OCI-M1 (cell line): Measurements from ENCODE around the gene RPL3.

Experiments
- DNase-seq: peaks from one replicate; lab custom pipeline; 2025; lab: John Stamatoyannopoulos, UW

RPL3 gene

DNA sequence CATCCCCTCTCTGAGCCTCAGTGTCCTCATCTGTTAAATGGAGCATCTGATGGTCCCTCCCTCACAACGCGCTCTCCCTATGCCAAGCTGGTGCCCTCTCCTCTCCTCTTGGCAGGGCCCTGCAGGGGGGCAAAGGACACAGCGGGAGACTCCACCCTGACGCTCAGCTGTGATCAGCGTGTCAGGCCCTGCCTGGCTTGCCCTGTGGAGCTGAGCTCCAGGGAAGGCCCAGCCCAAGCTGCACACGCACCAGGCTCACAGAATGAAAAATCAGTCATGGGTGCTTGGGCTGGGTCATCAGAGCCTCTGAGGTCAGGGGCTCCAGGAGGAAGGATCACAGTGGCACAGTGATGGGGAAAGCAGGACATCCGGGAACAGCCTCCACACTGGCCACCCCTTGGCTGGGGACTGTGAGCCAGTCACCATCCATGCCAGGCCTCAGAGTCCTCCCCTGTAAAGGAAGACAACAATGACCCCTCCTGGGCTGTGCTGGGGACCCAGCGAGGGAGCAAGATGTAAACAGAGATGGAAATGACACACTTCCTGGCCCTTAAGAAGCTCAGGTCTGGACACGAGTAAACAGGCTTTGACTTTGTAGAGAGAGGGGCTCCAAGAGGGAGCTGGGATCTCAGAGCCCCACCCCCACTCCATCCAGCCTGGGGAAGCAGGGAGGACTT, 36.6 kb downstream of the RPL3 start:
- peak; percentile 11 for DNase-seq

- DNase-seq, result no peak
These were observed 38.3 kb downstream of the RPL3 start for GRCh38 chr22:39281126-39281525.

GRCh38 chr22:39280250-39280649, 39.2 kb downstream of the RPL3 start:
- DNase-seq, result no peak

DNA sequence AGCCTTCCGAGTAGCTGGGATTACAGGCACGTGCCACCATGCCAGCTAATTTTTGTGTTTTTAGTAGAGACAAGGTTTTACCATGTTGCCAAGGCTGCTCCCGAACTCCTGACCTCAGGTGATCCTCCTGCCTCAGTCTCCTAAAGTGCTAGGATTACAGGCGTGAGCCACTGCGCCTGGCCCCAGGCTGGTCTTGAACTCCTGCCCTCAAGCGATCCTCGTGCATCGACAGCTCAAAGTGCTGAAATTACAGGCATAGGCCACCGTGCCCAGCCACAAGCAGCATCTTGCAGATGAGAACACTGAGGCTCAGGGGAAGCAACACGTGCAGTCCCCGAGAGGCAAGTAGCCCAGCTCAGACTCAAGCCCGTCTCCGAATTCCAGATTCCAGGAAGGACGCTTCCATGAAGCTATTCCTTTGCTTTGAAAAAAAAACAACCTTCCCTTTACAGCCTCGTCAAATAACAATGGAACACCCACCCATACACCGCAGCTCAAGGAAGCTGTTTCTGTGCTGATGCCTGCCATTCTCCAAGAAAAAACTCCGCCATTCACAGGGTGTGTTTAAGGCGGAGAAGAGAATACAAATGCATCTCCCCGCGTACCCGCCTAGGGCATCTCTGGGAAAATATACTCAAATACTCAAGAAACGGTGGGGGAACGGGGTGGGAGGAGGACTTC, 40.1 kb downstream of the RPL3 start:
- no peak for DNase-seq

- no peak for DNase-seq
These were observed 41.4 kb downstream of the RPL3 start for GRCh38 chr22:39278040-39278439.

DNA sequence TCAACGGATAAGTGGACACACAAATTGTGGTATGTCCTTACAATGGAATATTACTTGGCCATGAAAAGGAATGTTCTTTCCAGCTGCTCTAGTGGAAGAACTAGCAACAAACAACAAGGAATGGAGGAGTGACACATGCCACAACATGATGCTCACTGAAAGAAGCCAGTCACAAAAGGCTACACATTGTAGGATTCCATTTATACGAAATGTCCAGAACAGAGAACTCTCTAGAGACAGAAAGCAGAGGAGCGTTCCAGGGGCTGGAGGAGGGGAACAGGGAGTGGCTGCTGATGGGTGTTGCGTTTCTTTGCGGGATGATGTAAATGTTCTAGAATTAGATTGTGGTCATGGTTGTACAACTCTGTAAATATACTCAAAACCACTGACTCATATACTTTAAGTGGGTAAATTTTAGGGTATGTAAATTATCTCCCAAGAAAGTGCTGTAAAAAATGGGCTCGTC, 42.2 kb downstream of the RPL3 start:
- no peak for DNase-seq

DNA sequence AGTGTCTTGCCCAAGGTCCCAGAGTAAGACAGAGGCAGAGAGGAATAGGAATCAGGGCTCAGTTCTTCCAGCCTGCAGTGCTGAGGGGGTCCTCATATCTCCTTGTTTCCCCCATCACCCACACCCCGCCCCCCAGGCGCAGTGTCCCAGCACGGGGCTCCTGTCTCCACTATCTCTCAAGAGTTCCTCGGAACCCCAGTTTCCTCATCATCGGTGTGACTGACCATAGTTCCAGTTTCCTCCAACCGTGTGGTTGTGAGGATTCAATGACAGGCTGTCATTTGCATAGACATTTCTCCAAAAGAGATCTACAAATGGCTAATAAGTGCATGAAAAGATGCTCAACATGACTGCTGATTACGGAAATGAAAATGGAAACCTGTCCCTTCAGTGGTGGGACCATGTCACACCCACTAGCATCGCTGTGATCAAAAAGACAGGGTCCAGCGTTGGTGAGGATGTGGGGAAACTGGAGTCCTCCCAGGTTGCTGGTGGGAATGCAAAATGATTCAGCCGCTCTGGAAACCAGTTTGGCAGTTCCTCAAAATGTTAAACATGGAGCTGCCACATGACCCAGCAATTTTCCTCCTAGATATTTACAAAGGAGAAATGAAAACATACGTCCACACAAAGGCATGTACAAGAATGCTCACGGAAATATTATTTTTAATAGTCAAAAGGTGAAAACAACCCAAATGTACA, 42.8 kb downstream of the RPL3 start:
- DNase-seq, result no peak

GRCh38 chr22:39275814-39276439, 43.5 kb downstream of the RPL3 start:
- DNase-seq, result no peak

DNA sequence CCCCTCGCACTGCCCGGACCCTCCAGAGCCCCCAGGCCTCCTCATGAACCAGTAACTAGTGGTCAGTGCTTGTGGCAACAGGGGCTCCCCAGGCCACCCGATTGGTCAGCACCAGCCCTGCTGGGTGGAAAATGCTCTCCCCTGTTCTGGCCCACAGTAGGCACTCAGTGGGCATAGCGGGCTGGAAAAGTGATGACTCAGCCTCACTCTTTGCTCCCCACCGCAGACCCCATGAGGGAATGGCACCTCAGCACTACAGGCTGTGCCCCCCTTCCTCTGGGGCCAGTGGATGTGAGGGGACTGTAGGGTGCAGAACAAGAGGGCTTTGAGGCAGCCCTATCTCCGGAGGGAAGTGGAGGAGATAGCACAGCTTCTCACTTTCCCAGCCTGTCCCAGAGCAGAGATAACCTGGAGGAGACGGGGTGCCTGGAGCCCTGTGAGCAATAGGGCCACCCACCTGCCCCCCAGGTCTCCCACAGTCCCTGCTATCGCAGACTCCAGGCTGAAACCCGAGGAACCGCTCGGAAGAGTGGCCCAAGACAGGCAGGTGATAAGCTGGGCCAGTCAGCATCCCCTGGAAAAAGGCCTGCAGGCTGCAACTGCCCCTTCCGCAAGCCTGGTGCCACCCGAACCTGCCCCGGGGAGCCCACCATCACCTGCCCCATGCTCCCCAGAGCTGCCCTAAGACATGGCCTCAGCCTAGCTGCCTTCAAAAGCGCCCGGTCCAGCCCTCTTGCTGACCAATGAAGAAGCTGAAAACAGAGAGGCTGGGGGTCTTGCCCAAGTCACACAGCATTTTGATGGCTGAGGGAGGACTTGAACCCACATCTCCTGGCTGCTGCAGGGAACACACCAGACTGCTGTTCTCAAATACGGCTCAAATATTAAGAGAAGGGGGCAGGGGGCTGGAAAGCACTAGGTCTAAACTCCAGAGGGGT, 45.2 kb downstream of the RPL3 start:
- no peak for DNase-seq

DNA sequence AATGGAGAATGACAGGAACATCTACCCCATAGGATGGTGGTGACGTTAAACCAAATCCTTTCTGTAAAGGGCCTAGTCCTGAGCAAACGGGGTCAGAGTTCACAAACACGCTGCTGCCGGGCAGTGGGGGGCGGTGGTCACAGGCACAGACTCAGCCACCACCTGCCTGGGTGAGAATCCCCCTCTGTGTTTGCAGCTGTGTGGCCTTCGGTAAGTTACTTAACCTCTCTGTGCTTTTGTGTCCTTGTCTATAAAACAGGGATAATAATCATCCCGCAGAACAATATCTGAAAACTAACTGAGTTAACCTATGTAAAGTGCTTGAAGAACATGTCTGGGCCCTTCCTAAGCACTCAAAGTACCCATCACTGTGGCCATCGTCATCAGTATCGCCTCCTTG, 48.6 kb downstream of the RPL3 start:
- DNase-seq, result no peak

DNA sequence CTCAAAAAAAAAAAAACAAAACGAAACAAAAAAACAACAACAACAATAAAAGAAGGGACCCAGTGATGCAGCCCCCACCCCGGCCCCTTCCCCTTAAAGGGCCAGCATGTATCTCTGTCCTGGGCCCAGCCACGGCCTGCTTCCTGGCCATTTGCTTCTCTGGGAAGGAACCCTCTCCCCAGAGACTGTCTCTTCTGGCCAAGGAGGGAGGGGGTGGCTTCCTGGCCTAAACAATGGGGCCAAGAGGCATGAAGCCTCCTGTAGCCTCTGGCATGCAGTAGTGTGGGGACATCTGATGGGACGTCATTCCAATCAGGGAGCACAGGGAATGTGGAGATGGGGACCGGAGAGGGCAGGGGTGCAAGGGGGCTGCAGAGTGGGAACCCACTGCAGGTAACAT, 49.1 kb downstream of the RPL3 start:
- DNase-seq, result no peak

DNA sequence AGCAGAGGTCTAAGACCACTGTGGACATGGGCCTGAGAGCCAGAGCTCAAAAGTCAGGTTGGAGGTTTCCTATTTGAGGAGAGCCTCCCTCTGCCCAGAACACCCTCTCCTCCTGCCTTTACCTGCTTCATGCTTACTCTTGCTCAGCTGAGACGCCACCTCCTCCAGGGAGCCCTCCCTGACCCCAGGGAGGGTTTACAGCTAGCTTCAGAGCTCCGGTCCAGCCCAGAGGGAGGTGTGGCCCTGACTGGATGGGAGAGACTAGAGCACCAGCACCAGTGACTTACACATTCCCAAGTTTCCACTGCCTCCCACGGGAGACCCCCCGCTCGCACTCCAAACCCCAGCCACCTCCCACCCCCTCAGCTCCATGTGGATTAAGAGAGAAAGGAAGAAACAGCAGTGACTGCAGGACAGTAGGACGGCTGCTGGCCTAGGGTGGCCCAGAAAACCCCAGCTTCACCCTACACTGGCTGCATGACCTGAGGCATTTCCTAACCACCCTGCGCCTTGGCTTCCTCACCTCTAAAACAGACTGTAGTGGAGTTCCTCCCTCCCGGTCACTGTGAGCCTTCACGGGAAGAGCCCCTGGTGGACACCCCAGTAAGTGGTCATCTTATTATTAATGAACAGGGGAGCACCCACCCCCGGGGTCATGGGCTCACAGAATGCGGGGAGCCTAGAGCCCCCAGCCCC, 50.2 kb downstream of the RPL3 start:
- DNase-seq, result no peak

DNA sequence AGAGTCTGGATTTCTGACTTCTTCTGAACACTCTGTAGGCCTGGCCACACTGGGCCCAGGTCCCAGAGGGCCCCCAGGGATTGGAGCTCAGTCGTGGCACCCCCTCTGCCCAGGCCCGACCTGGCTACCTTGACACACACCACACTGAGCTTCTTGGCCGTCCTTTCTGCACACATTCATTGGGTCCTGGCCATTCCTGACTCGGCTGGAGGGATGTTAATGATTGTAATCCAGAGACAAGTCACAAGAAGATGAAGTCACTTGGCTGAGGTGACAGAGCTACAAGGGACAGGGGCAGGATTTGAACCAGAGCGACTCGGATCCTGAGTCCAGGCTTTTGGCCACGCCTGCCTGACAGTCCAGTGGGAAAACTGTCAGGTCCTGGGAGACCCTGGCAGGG, 50.8 kb downstream of the RPL3 start:
- DNase-seq, result no peak

DNA sequence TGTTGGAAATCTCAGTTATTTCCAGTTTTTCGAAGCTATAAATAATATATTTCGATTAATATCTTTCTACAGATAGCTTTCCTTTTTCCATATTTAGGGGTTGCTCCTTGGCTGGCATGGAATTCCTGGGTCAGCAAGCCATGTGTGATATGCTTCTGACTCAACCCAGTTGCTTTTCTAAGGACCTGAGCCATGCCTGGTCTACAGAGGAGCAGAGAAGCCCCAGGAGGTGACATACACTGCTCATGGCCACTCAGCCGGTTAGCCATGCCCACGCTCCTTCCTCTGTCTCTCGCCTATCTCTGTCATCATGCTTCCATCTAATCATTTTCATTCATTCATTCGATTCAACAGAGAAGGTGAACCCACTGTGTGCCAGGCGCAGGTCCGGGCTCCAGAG, 51.4 kb downstream of the RPL3 start:
- no peak for DNase-seq

DNA sequence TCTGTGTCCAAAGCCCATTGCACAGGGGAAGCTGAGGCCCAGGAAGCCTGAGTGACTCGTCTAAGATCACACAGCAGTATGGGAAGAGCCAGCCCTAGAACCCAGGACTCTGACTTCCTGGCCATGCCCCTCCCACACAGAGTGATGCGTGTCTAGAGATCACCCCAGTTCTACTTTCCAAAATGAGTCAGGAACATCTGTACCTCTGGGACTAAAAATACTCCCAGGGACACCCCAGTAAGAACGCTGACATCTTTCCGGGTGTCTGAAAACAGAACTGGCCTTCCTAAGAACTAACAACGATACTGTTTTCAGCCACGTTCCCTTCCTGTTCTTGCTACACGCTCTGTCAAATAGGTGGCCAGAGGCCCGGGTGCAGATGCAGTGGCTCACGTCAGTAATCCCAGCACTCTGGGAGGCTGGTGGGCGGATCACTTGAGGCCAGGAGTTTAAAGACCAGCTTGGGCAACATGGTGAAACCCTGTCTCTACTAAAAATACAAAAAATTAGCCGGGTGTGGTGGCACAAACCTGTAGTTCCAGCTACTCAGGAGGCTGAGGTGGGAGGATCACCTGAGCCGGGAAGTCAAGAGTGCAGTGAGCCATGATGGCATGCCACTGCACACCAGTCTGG, 52.9 kb downstream of the RPL3 start:
- no peak for DNase-seq

- DNase-seq, result no peak
These were observed 54.1 kb downstream of the RPL3 start for GRCh38 chr22:39265143-39265886.

DNA sequence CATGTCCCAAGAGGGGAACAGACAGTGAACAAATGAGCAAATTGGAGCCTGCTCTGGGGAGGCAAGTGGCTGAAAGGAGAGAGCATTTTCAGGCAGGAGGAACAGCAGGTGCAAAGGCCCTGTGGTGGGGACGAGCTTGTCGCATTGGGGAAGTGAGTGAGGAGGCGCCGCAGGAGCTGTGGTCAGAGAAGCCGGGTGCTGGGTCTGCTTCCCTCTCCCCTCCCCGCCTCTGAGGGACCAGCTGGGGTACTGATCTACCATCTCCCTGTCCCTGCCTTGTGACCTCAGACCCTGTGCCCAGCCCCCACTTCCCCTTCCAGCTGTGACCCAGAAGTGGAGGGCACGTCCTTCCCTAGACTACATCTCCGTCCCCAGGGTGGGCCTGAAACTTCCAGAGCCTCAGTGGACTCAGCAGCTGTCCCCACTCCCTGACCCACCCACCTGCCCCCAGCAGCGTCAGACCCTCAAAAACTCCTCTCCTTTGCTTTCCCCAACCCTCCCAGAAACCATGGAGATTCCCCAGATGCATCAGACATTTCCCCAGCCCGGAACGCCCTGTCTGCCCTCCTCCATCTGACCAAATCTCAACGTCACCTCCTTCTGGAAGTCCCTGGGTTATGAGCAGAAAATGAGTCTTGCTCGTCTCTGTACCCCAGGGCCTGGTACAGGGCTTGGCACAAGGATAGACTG, 54.9 kb downstream of the RPL3 start:
- DNase-seq, result peak; percentile 27

DNA sequence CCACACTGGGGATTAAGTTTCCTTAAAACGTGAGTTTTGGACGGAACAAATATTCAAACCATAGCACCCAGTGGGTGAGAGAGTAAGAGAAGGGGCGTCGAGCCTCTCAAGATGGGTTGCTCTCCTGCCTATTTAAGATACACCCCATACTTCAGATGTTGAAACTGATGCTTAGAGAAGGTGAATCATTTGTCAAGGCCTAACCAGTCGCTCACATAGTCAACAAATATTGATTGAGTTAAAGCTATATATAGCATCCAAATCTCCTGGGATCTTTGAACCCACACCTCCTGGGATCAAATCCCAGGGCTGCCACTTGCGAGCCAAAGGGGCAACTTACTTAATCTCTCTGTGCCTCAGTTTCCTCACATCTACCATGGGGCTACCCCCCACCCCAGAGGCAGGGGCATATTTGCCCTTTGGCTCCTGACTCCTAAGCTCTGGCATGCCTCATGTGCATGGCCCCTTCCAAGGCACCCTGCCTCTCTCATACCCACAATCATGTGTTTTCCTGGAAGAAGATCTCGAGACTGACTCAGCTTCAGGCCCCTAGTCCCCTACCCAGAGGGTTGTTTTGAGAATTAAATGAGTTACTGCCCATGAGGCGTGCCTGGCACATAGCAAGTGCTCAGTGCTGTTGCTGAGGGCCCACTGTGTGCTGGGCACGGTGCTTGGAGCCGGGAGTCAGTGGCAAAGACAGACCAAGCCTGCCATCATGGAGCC, 55.6 kb downstream of the RPL3 start:
- DNase-seq, result no peak
